A673 (cell line): ENCODE data around the gene CEP97.

Source experiments
- EZH2 ChIP-seq: fragments of 200-600 bp; sonication (generic); IDR thresholded peaks from 2 replicates; pipeline ENCODE4 v1.6.1; 2017; ENCODE audit warnings: borderline replicate concordance, low read depth, mild to moderate bottlenecking, mixed read lengths, antibody characterized with exemption, low read length; ENCODE audit not compliant: poor library complexity, severe bottlenecking
- TF ChIP-seq, protein P1 (sequence below): fragments of 300-800, 200-600 bp; sonication (generic); conservative IDR thresholded peaks from 2 replicates; pipeline ENCODE4 v1.5.1; 2017; ENCODE audit warnings: low read depth, mild to moderate bottlenecking, antibody characterized with exemption, low read length, moderate library complexity, mixed read lengths

DNA sequence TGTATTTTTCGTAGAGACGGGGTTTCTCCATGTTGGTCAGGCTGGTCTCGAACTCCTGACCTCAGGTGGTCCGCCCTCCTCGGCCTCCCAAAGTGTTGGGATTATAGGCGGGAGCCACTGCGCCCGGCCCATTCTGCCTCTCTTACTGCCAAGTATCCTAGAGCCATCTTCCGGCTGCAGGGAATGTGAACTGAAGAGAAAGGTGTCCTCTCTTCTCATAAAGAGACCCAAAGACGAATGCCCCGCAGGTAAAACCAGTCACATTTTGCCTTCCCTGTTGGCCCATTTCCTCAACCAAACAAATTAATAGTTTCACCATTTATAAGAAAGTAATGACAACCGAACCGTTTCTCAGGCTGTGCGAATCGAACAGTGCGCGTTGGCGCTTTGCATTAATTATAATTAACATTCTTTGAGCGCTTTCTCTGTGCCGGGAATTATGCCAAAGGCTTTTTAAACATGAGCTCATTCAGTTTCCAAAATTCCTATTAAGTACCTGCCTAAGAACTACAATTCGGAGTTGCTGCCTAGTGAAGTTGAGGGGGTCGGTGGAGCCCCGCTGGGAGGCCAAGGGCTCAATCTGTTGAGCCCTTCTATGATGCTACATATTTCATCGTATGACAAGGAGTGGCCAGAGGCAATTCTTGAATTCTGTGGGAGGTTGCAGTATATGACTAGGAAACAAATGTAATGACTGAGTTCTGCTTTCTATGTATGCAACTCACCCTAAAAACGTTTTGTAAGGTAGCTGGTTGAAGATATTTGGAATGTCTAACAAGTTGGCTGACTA lies 37.1 kb upstream of the CEP97 start:
- TF ChIP-seq, protein P1, sequence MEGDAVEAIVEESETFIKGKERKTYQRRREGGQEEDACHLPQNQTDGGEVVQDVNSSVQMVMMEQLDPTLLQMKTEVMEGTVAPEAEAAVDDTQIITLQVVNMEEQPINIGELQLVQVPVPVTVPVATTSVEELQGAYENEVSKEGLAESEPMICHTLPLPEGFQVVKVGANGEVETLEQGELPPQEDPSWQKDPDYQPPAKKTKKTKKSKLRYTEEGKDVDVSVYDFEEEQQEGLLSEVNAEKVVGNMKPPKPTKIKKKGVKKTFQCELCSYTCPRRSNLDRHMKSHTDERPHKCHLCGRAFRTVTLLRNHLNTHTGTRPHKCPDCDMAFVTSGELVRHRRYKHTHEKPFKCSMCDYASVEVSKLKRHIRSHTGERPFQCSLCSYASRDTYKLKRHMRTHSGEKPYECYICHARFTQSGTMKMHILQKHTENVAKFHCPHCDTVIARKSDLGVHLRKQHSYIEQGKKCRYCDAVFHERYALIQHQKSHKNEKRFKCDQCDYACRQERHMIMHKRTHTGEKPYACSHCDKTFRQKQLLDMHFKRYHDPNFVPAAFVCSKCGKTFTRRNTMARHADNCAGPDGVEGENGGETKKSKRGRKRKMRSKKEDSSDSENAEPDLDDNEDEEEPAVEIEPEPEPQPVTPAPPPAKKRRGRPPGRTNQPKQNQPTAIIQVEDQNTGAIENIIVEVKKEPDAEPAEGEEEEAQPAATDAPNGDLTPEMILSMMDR = no peak
- TF ChIP-seq EZH2 = no peak
